GM23248 (cell line): ENCODE measurements around the gene SETX. TPM values are rescaled to one million over a fixed set of nuclear protein-coding genes. Genes with fewer than 3 reads are reported as not detected.

Experiments
- DNase-seq: peaks from one replicate; pipeline ENCODE4 v3.0.0-alpha.2; 2015
- H2AFZ ChIP-seq: fragments of 200-600 bp; sonication (generic); 2 replicates; pipeline ENCODE4 v1.6.1; 2016; ENCODE audit warnings: antibody characterized with exemption
- H3F3A ChIP-seq: fragments of 200-600 bp; sonication (generic); 2 replicates; pipeline ENCODE4 v1.6.1; 2016; ENCODE audit warnings: mild to moderate bottlenecking, antibody characterized with exemption, mixed run types; ENCODE audit not compliant: insufficient read depth
- H3K27ac ChIP-seq: fragments of 200-600 bp; sonication (generic); 2 replicates; pipeline ENCODE4 v1.5.1; 2016; ENCODE audit warnings: mild to moderate bottlenecking
- H3K27me3 ChIP-seq: fragments of 200-600 bp; sonication (generic); replicated peaks from 2 replicates; pipeline ENCODE4 v1.6.1; 2016; ENCODE audit warnings: mild to moderate bottlenecking; ENCODE audit not compliant: insufficient read depth
- H3K36me3 ChIP-seq: fragments of 200-600 bp; sonication (generic); 2 replicates; pipeline ENCODE4 v1.6.1; 2016; ENCODE audit warnings: low read depth, mild to moderate bottlenecking
- H3K4me1 ChIP-seq: fragments of 200-600 bp; sonication (generic); 2 replicates; pipeline ENCODE4 v1.6.1; 2016; ENCODE audit warnings: mild to moderate bottlenecking; ENCODE audit not compliant: insufficient read depth
- H3K4me2 ChIP-seq: fragments of 200-600 bp; sonication (generic); one replicate; pipeline ENCODE4 v1.6.1; 2016; ENCODE audit warnings: mild to moderate bottlenecking; ENCODE audit not compliant: unreplicated experiment
- H3K4me3 ChIP-seq: fragments of 200-600 bp; sonication (generic); 2 replicates; pipeline ENCODE4 v1.5.1; 2016; ENCODE audit warnings: mild to moderate bottlenecking
- H3K79me2 ChIP-seq: fragments of 200-600 bp; sonication (generic); 2 replicates; pipeline ENCODE4 v1.6.1; 2016; ENCODE audit warnings: mild to moderate bottlenecking; ENCODE audit not compliant: insufficient read depth
- H3K9ac ChIP-seq: fragments of 200-600 bp; sonication (generic); 2 replicates; pipeline ENCODE4 v1.6.1; 2016; ENCODE audit warnings: mild to moderate bottlenecking
- H3K9me2 ChIP-seq: fragments of 200-600 bp; sonication (generic); 2 replicates; pipeline ENCODE4 v1.6.1; 2016; ENCODE audit warnings: mixed run types, mild to moderate bottlenecking, moderate library complexity; ENCODE audit not compliant: insufficient read depth
- H3K9me3 ChIP-seq: fragments of 200-600 bp; sonication (generic); one replicate; pipeline ENCODE4 v1.6.1; 2017; ENCODE audit warnings: low read depth
- H4K20me1 ChIP-seq: fragments of 200-600 bp; sonication (generic); 2 replicates; pipeline ENCODE4 v1.6.0; 2016; ENCODE audit not compliant: insufficient read depth
- EZH2 ChIP-seq: fragments of 200-600 bp; sonication (generic); IDR thresholded peaks from 2 replicates; pipeline ENCODE4 v1.6.1; 2018; ENCODE audit warnings: antibody characterized with exemption, mild to moderate bottlenecking; ENCODE audit not compliant: insufficient read depth, poor library complexity, severe bottlenecking
- EZH2phosphoT487 ChIP-seq: fragments of 200-600 bp; sonication (generic); IDR thresholded peaks from 2 replicates; pipeline ENCODE4 v1.6.1; 2018; ENCODE audit warnings: antibody characterized with exemption, moderate library complexity, mild to moderate bottlenecking, low read depth; ENCODE audit not compliant: insufficient read depth
- WGBS, 2 experiments: methylation state at CpG; one replicate each; pipeline ENCODE4 v1.1.6; 2015 to 2017; ENCODE audit warnings: low lambda C conversion rate in 2 of 2, low coverage in 1 of 2; ENCODE audit errors: missing lambda C conversion rate in 2 of 2; 5-methylcytosine and 5-hydroxymethylcytosine counted together
- in situ Hi-C: fragments of 300-500 bp; cut with MboI; formaldehyde crosslinking; loops from 2 replicates; pipeline ENCODE4 v1.15.0; 2020
- polyA plus RNA-seq: library from polyadenylated mRNA; unstranded; fragments of >200 nt; fragmentation: Nextera tagmentation; extraction: Ambion mirVana; gene quantifications from 2 replicates; pipeline ENCODE4 v1.2.1, GENCODE V29; 2016
- total RNA-seq: library from RNA; depleted of rRNA; stranded (reverse); fragments of >200 nt; shearing (Covaris generic); gene quantifications from 2 replicates; pipeline ENCODE4 v1.2.3, GENCODE V29; 2014

SETX gene
- total and polyA plus RNA-seq, 2 experiments from 2014 or later, result 15.6 to 47.3 TPM

DNA sequence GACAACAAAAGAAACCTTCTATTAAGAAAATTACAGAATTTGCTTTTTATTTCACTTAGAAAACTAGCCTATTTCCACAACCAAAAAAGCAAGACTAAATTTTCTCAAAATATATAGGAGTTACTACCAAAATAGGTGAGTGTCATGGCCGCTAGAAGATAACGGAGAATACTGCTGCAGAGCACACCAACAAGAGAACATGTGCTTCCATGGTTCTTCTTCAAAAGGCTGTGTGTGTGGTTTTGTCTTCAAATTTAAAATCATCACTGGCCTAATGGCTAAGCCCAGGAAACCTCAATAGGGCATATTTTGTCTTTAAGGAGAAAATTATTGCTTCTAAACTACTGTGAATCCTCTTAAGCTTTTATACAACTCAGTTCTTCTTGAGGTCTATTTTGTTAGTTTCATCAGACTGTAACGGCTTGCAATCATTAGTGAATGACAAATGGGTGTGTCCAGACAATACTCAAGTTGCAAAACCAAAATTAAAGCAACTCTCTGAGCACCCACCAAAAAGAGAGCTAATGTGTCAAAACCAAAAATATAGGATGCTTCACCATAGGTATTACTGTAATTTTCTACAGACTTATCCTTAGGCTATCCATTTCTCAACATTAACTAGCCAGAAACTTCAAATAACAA lies 3.3 kb downstream of the SETX start:
- no peaks in the 10 kb centered on the region for H3K27me3 ChIP-seq
- peaks cover 13% of the 10 kb centered on the region; the same call in 1 of the 2 replicates for H3F3A ChIP-seq
- H3K4me2 ChIP-seq, result peak overlapping the region; percentile 86
- peak overlapping the region; percentile 66 for H3K4me3 ChIP-seq
- in situ Hi-C loops, result no loop called here
- H3K27ac ChIP-seq, result peak overlapping the region; percentile 56
- H3K36me3 ChIP-seq, result peaks cover 47% of the 10 kb centered on the region
- 23 to 26% methylated on average over 3 of the region's 3 CpGs for WGBS, 2 experiments
- DNase-seq, result peak; percentile 34
- H3K79me2 ChIP-seq, result peaks cover 81% of the 10 kb centered on the region
- TF ChIP-seq EZH2 (no peak), EZH2phosphoT487 (no peak)
- peaks cover 41% of the 10 kb centered on the region for H3K4me1 ChIP-seq
- no peak overlapping the region for H2AFZ ChIP-seq
- H3K9me2 ChIP-seq, result no peaks in the 10 kb centered on the region
- peak overlapping the region; percentile 56 for H3K9ac ChIP-seq
- H3K9me3 ChIP-seq, result no peaks in the 10 kb centered on the region
- peaks cover 5% of the 10 kb centered on the region; the same call in 1 of the 2 replicates for H4K20me1 ChIP-seq

DNA sequence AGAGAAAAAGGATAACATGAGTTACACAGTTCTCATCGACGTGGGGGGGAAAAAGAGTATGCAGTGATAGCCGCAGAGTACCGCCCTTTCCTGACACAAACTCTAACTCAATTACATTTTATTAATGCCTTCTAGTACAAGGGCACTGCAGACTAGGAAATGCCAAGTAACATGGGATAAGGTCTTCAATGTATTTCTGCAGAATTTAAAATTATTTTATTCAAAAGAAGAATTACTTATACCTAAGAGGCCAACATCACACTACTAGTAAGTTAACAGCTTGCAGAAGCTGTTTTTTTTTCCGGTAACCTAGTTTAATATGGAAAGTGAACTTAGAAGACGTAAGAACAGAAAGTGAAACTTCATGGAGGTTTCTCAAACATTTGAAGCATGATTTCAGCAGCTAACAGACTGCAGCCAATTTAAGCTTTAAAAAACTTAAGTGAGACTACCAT lies 3.9 kb downstream of the SETX start:
- in situ Hi-C loops, result no loop called here
- H2AFZ ChIP-seq, result no peak overlapping the region
- peaks cover 87% of the 10 kb centered on the region for H3K79me2 ChIP-seq
- peaks cover 13% of the 10 kb centered on the region; the same call in 1 of the 2 replicates for H3F3A ChIP-seq
- H3K36me3 ChIP-seq, result peaks cover 53% of the 10 kb centered on the region
- peaks cover 5% of the 10 kb centered on the region; the same call in 1 of the 2 replicates for H4K20me1 ChIP-seq
- peak; percentile 46 for DNase-seq
- TF ChIP-seq EZH2phosphoT487 (no peak), EZH2 (no peak)
- no peaks in the 10 kb centered on the region for H3K9me2 ChIP-seq
- peak overlapping the region; percentile 56 for H3K9ac ChIP-seq
- H3K27me3 ChIP-seq, result no peaks in the 10 kb centered on the region
- no peaks in the 10 kb centered on the region for H3K9me3 ChIP-seq
- H3K4me3 ChIP-seq, result peak overlapping the region; percentile 66
- WGBS, 2 experiments, result 37 to 52% methylated on average over 6 of the region's 6 CpGs
- peak overlapping the region; percentile 56 for H3K27ac ChIP-seq
- H3K4me1 ChIP-seq, result peaks cover 41% of the 10 kb centered on the region
- H3K4me2 ChIP-seq, result peak overlapping the region; percentile 86

DNA sequence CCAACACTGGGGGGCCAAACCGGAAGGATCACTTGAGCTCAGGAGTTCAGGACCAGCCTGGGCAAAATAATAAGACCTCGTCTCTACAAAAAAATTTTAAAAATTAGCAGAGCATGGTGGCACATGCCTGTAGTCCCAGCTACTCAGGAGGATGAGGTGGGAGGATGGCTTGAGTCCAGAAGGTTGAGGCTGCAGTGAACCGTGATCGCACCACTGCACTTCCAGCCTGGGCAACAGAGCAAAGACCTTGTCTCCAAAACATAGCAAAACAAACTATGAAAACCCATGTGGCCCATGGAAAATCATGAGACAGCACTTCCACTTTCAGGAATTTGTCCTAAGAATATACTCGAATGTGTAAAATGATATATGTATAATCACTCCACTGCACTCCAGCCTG lies 6.1 kb downstream of the SETX start:
- Histone ChIP-seq H4K20me1 (peaks cover 5% of the 10 kb centered on the region; the same call in 1 of the 2 replicates), H3K79me2 (peaks cover 99% of the 10 kb centered on the region)

DNA sequence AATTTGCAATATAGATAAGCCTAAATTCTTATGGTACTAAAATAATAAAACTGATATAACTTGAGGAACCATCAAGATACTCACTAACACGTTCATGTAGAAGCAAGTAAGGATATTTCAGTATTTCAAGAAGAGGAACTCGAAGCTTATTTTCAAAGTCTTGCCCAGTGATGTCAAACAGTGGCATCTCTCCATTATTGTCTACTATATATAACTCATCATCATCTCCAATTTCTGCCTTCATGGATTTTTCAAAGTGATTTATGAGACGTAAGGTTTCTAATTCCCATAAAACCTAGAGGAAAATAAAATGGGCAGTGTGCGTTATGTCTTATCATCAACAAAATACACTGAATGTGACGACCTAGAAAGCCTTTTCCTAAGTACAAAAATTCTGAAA lies 8.6 kb downstream of the SETX start:
- Histone ChIP-seq H3K27me3 (no peaks in the 10 kb centered on the region), H3K4me2 (no peak overlapping the region), H3K36me3 (peaks cover 83% of the 10 kb centered on the region), H4K20me1 (no peaks in the 10 kb centered on the region), H3K9me2 (no peaks in the 10 kb centered on the region), H3F3A (peaks cover 2% of the 10 kb centered on the region; the same call in 1 of the 2 replicates), H2AFZ (no peak overlapping the region), H3K4me1 (peaks cover 13% of the 10 kb centered on the region), H3K4me3 (no peak overlapping the region), H3K27ac (no peak overlapping the region), H3K9me3 (no peaks in the 10 kb centered on the region), H3K79me2 (peaks cover 99% of the 10 kb centered on the region), H3K9ac (no peak overlapping the region)
- in situ Hi-C loops, result loop anchor here (25.0 kb wide), 1 partner anchor 109 kb away; no protein-coding TSS in a partner anchor
- no peak for DNase-seq
- TF ChIP-seq EZH2phosphoT487, result no peak
- no peak for TF ChIP-seq EZH2
- 82 to 87% methylated on average over 5 of the region's 5 CpGs for WGBS, 2 experiments

More for the DNA sequence above, 6.1 kb downstream of the SETX start:
- Histone ChIP-seq H3K4me2 (no peak overlapping the region), H3K9me2 (no peaks in the 10 kb centered on the region), H3F3A (peaks cover 13% of the 10 kb centered on the region; the same call in 1 of the 2 replicates), H3K27ac (no peak overlapping the region), H3K9me3 (no peaks in the 10 kb centered on the region), H3K9ac (no peak overlapping the region), H3K27me3 (no peaks in the 10 kb centered on the region), H3K4me1 (peaks cover 38% of the 10 kb centered on the region), H2AFZ (no peak overlapping the region), H3K36me3 (peaks cover 76% of the 10 kb centered on the region), H3K4me3 (no peak overlapping the region)
- 77 to 79% methylated on average over 5 of the region's 5 CpGs for WGBS, 2 experiments
- DNase-seq, result no peak
- in situ Hi-C loops, result loop anchor here (25.0 kb wide), 1 partner anchor 111 kb away; no protein-coding TSS in a partner anchor
- TF ChIP-seq EZH2phosphoT487 (no peak), EZH2 (no peak)
